ENCODE results near the gene RFNG. TPM values are rescaled to one million over a fixed set of nuclear protein-coding genes. Genes with fewer than 3 reads are reported as not detected.

The RFNG gene
- total and polyA plus RNA-seq, 2 of the 13 experiments (the other 11 are each of a cell fraction or from before 2014, with no cell fraction given): 61.4 to 64.0 TPM

DNA sequence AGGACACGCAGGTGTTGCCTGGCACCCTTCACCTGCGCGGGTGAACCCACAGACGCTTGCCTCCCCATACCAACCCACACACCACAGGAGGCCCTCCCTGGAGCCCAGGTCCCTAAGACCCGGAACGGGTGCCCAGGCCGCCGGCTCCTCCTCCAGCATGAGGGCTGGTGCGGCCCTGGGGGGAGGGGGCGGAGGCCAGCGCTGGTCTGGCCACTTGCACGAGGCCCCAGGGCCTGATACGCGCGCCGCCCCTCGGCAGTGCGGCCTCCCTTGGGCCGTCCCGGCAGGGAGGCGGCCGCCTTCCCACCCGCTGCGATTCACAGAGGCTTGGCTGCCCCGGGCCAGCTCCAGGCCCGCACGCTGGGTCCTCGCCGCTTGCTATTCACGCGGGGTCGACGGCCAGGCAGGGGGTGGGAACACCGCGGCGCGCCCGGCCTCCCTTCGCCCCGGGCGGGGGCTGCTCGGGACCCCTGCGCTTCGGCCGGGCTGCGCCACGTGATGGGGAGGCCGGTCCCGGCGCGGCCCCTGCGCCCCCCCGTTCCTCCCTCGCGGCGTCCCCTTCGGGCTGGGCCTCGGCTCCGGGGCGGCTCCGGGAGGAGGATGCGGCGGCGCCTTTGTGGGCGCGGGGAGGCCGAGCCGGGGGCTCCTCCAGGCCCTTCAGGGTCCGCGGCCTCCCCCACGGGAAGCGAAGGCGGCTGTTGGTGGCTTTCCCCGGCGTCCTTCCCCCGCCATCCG, 45.7 kb upstream of the RFNG start (continued):
- TF ChIP-seq, protein P1, sequence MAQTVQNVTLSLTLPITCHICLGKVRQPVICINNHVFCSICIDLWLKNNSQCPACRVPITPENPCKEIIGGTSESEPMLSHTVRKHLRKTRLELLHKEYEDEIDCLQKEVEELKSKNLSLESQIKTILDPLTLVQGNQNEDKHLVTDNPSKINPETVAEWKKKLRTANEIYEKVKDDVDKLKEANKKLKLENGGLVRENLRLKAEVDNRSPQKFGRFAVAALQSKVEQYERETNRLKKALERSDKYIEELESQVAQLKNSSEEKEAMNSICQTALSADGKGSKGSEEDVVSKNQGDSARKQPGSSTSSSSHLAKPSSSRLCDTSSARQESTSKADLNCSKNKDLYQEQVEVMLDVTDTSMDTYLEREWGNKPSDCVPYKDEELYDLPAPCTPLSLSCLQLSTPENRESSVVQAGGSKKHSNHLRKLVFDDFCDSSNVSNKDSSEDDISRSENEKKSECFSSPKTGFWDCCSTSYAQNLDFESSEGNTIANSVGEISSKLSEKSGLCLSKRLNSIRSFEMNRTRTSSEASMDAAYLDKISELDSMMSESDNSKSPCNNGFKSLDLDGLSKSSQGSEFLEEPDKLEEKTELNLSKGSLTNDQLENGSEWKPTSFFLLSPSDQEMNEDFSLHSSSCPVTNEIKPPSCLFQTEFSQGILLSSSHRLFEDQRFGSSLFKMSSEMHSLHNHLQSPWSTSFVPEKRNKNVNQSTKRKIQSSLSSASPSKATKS (CRISPR knock-in tag; IDR thresholded peaks at IDR 0.05): no peak
- TF ChIP-seq RNF2 (conservative IDR thresholded peaks at IDR 0.05; ENCODE audit: low read depth): no peak; the same call in 1 of the 2 replicates
- TF ChIP-seq PCBP1 (IDR thresholded peaks at IDR 0.05; ENCODE audit: borderline replicate concordance, low read depth, low read length): no peak
- 0 out of 2 replicates have a peak, but pooled peaks have one; percentile 9 for TF ChIP-seq THRA (CRISPR knock-in tag; IDR thresholded peaks at IDR 0.05; ENCODE audit: borderline replicate concordance)
- TF ChIP-seq SALL2 (CRISPR knock-in tag; IDR thresholded peaks at IDR 0.05): no peak
- TF ChIP-seq, protein P2, sequence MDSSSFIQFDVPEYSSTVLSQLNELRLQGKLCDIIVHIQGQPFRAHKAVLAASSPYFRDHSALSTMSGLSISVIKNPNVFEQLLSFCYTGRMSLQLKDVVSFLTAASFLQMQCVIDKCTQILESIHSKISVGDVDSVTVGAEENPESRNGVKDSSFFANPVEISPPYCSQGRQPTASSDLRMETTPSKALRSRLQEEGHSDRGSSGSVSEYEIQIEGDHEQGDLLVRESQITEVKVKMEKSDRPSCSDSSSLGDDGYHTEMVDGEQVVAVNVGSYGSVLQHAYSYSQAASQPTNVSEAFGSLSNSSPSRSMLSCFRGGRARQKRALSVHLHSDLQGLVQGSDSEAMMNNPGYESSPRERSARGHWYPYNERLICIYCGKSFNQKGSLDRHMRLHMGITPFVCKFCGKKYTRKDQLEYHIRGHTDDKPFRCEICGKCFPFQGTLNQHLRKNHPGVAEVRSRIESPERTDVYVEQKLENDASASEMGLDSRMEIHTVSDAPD (CRISPR knock-in tag; IDR thresholded peaks at IDR 0.05): no peak
- TF ChIP-seq, protein P3, sequence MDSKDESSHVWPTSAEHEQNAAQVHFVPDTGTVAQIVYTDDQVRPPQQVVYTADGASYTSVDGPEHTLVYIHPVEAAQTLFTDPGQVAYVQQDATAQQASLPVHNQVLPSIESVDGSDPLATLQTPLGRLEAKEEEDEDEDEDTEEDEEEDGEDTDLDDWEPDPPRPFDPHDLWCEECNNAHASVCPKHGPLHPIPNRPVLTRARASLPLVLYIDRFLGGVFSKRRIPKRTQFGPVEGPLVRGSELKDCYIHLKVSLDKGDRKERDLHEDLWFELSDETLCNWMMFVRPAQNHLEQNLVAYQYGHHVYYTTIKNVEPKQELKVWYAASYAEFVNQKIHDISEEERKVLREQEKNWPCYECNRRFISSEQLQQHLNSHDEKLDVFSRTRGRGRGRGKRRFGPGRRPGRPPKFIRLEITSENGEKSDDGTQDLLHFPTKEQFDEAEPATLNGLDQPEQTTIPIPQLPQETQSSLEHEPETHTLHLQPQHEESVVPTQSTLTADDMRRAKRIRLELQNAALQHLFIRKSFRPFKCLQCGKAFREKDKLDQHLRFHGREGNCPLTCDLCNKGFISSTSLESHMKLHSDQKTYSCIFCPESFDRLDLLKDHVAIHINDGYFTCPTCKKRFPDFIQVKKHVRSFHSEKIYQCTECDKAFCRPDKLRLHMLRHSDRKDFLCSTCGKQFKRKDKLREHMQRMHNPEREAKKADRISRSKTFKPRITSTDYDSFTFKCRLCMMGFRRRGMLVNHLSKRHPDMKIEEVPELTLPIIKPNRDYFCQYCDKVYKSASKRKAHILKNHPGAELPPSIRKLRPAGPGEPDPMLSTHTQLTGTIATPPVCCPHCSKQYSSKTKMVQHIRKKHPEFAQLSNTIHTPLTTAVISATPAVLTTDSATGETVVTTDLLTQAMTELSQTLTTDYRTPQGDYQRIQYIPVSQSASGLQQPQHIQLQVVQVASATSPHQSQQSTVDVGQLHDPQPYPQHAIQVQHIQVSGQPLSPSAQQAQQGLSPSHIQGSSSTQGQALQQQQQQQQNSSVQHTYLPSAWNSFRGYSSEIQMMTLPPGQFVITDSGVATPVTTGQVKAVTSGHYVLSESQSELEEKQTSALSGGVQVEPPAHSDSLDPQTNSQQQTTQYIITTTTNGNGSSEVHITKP (CRISPR knock-in tag; IDR thresholded peaks at IDR 0.05; ENCODE audit: low read depth): no peak
- TF ChIP-seq SMARCE1 (IDR thresholded peaks at IDR 0.05; ENCODE audit: borderline replicate concordance): no peak
- no peak for TF ChIP-seq U2AF2 (IDR thresholded peaks at IDR 0.05; ENCODE audit: low read depth, low read length)
- TF ChIP-seq PHF8 (CRISPR knock-in tag; IDR thresholded peaks at IDR 0.05): peak; percentile 72
- no peak for TF ChIP-seq MLX (CRISPR knock-in tag; IDR thresholded peaks at IDR 0.05)
- TF ChIP-seq ZNF629 (CRISPR knock-in tag; conservative IDR thresholded peaks at IDR 0.05): no peak
- TF ChIP-seq TERF1 (CRISPR knock-in tag; IDR thresholded peaks at IDR 0.05): peak; percentile 49; the same call in 1 of the 2 replicates
- peak; percentile 56; the same call in 1 of the 2 replicates for TF ChIP-seq ZNF101 (CRISPR knock-in tag; IDR thresholded peaks at IDR 0.05; ENCODE audit: borderline replicate concordance, low read depth)
- TF ChIP-seq, protein P4, sequence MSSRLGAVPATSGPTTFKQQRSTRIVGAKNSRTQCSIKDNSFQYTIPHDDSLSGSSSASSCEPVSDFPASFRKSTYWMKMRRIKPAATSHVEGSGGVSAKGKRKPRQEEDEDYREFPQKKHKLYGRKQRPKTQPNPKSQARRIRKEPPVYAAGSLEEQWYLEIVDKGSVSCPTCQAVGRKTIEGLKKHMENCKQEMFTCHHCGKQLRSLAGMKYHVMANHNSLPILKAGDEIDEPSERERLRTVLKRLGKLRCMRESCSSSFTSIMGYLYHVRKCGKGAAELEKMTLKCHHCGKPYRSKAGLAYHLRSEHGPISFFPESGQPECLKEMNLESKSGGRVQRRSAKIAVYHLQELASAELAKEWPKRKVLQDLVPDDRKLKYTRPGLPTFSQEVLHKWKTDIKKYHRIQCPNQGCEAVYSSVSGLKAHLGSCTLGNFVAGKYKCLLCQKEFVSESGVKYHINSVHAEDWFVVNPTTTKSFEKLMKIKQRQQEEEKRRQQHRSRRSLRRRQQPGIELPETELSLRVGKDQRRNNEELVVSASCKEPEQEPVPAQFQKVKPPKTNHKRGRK (CRISPR knock-in tag; IDR thresholded peaks at IDR 0.05): no peak
